ENCODE measurements around the gene OLIG3.

Gene OLIG3

DNA sequence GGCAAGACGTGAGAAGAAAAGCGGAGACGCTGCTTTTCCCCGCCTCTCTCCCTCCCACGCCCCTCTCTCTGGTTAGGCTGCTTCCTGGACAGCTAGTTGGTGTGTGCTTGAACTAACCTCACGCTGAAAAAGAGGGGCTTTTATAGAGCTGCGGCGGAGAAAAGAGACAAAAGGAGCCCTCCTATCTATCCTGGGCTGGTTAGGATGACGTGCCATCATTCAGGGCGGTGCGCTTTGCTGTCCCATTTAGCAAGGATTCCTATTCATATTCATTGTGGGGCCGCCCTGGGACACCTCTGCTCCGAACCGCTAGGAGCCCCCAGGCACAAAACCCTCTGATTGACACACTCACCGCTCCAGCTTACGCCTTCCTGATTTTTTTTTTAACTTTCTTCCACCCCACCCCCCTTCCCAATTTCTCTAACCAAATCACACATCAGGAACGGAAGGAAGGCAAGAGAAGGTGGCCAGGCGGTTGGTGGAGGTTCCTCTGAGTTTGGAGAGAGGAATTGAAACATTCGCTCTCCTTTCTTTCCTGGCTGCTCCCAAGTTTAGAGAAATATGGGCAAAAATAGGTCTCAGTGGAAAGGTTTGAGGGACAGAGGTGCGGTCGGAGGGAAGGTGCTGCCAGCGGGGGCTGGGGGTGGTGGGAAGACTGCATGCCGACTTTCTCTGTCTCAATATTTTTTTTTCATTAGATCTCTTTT lies at the start of gene OLIG3:
Gene OLIG3, minus strand, starts transcription at position 114 of the 707 bp plus-strand sequence. CDS start 224 bp downstream, outside the sequence.
- DNase-seq (ENCODE audit: low read depth), result no peak

DNA sequence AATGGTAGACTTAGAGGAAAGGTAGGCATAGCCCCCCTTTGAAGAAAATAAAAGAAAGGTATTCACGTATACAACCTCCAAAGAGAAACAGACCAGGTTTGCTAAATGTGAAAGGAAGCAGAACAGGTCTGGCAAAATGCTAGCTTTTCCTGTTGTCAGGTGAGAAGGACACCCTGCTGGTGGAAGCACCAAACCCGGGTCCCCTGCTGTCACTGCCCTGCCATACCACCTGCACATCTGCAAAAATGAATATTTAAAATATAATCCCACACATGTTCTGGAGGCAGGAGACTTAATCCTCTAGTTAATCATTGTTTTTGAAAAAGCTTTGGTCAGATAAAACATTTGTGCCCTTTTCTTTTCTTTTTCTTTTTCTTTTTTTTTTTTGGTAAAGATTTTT lies 48.9 kb upstream of the OLIG3 start:
- DNase-seq (ENCODE audit: low read depth), result no peak

DNA sequence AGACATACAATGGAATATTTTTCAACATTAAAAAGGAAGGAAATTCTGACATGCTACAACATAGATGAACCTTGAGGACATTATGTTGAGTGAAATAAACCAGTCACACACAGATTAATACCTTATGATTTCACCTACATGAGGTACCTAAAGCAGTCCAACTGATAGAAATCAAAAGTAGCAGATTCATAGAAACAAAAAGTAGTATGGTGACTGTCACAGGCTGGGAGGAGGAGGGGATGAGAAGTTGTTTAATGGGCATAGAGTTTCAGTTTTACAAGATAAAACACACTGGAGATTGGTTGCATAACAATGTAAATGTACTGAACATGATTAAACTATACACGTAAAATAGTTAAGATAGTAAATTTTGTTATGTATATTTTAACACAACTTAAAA lies 48.5 kb upstream of the OLIG3 start:
- no peak for DNase-seq (ENCODE audit: low read depth)

DNA sequence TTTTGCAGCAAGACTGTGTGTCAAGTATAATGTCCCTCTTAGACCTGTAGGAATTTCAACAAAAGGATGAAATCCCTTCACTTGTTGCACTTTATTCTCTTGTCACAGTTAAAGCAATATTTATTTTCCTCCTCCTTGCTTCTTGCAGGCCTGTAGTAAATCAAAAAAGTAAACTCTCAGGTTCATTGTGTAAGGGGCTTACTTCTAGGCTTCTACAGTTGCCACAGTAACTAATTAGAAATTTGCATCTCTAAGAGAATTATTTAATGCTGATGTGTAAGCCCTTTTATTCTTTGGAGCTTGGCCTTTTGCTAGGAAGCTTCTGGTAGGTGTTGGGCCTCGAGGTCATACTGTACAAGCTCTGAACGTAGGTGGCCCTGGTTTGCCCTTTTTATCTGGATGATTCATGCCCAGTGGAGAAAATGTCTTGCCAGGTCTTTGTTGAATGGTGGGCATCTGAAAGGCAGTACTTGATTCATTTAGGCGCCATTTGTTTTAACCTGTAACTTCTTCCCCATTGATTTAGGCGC lies 47.4 kb upstream of the OLIG3 start:
- no peak for DNase-seq (ENCODE audit: low read depth)

DNA sequence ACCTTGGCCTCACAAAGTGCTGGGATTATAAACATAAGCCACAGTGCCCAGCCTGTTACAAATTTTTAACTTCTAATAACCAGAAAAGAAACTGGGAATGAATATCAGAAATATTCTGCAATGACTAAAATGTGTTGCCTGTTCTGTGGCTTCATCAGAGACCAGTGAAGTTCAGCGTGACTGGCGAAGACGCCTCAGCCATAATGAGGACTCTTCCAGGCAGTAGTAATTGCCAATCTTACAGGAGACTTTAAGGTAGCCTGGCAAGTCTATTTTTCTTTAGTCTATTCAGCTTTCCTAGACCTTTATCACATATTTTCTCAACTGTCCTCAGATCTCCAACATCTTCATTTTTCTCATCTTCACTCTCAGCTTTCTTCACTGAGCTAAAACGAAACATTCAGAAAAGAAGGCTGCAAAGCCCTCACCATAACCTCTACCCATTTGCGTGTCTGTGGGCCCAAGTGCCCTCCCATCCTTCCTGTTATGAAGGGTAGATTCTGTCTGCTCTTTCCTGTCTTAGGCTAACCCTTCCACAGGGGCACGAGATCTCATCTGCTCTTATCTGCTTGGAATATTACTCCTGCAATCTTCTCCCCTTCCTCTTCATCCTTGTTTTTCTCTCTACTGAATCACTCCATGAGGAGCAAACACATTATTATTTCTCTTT lies 42.0 kb upstream of the OLIG3 start:
- DNase-seq (ENCODE audit: low read depth), result no peak

DNA sequence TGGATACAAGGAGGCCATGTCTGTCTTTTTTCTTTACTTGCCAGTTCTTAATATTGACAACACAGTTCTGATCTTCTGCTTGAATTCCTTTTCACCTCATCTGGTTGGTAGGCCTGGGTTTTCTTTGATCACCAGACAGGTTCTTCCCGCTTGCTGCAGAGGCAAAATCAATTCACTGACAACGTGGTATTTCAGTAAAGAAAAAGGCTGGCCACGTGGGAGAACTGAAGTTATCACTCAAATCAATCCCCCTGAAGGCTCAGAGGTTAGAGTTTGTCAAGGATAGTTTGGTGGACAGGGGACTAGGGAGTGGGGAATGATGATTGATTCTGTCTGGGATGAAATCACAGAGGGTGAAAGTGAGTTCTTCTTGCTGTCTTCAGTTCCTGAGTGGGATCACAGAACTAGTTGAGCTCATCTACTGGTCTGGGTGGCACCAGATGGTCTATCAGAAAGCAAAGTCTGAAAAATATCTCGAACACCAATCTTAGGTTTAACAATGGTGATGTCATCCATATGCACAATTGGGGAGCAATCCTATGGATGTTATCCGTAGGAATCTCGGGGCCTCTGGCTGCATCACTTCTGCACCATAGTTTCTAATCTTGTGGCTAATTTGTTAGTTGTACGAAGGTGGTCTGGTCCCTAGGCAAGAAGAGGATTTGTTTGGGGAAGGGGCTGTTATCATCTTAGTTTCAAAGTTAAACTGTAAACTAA lies 37.3 kb upstream of the OLIG3 start:
- DNase-seq (ENCODE audit: low read depth), result no peak

DNA sequence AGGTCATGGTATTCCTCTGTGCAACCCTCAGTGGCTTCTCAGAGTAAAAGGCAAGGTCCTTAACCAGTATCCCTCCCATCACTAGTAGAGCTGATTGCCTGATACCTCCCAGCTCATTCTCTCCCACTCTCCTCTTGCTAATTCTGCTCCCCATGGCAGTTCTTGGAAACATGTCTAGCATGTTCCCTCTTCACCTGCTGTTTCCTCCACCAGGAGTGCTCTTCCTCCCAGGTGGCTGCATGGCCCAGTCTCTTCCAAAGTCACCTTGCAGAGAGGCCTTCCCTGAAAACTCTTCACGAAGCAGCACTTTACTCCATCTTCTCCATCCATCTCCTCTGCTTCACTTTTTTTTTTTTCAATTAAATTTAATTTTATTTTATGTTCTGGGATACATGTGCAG lies 36.2 kb upstream of the OLIG3 start:
- no peak for DNase-seq (ENCODE audit: low read depth)

DNA sequence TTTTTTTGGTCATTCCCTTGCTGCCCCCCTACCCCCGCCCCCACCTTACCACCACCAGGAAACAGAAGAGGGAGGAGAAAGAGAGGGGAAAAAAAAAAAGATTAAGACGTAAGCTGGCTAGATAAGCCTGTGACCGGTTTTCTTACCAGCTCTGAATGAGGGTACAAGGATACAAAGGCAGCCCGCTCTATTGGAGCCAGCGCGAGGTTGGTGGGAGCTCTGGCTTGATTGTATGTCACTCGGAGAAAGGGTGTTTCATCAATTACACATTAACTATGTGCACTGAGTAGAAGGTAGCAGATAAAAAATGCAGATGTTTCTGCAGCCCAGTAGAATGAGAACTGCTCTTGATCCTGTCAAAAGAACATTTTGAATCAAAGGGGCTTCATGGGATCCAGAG lies 28.6 kb upstream of the OLIG3 start:
- no peak for DNase-seq (ENCODE audit: low read depth)

DNA sequence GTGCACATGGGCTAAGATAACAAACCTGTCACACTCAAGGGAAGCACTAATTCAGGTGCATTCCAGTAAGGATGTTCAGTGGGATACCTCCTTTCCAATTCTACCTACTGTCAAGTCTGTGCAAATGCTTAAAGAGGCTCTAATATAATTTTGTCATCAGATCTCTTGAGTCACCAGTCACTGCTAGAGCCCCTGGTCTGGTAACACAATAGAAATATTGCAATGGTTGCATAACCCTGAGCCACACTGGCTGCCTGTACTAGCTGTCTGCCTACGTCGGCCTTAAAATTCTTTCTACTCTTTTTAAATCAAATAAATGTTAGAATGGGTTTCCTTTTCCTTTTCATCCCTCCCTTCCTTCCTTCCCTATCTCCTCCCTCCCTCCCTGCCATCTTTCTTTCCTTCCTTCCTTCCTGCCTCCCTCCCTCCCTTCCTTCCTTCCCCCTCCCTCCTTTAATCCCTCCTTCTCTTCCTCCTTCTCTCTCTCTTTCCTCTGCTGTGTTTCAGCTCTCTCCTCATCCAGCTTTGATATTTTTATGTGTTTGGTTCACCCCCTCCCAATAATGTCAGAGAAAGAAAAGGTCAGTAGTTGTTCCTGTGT lies 28.1 kb upstream of the OLIG3 start:
- DNase-seq (ENCODE audit: low read depth), result no peak

DNA sequence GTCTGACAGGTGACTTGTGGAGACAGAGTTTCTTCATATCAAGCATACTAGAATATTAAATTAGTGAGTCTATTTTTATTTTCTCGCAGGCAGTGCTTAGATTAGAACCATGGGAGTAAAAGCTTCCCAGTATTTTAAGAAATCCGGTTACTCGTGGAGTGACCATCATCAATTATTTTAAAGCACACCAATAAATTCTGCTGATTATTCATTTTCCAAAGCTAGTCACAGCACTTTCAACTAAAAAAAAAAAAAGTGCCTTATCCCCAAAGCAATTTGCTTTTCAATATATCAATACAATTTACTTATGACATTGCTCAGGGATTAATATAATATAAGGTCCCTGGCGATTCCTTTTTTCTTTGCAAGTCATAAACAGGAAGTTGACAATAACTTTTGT lies 26.3 kb upstream of the OLIG3 start:
- DNase-seq (ENCODE audit: low read depth), result no peak

DNA sequence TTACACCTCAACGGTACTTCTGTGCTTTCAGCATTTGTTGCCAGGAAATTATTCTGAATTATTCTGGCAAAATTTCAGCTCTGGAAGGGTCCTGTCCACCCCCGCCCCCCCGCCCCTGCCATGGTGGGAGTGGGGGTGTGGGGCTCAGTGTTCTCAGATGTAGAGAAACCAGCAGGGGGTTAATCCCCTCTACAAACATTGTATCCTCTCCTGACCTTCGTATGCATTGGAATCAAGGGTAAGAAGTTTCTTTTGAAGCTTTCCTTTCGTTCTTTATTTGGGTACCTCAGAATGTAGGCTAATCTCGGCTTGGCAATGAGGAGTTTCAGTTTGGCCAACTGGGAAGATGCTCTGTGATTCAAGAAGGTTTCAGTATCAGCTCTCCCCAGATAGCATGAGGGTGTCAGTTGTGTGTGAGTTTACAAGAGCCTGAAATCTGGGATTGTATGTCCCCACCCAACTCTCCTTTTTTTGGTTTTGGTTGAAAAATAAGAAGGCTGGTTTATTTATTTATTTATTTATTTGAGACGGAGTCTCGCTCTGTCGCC lies 25.5 kb upstream of the OLIG3 start:
- no peak for DNase-seq (ENCODE audit: low read depth)

DNA sequence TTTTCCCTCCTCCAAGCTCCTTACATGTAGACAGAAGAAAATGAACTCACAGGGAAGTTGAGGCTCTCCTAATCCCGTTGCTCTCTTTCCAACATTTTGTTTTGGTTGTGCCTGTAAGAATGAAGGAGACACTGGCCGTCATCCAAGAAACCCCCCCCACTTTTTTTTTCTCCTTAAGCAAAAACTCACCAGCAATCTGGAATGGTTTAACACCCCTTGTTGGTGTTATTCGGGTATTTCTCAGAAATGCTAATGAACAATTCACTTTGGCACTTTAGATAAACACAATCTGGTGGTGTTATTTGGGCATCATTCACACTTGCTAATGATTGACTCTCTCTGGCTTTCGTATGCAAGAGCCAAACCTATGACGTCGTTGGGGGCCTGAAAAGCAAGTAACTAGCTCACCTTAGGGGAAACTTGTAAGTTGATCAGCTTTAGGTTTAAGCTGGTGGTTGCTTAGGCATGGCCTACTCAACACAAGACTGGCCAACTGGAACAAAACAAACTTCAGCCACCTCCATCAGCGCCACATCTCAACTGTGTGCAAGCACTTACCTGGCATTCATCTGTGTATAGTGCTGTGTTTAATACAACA lies 24.3 kb upstream of the OLIG3 start:
- no peak for DNase-seq (ENCODE audit: low read depth)

DNA sequence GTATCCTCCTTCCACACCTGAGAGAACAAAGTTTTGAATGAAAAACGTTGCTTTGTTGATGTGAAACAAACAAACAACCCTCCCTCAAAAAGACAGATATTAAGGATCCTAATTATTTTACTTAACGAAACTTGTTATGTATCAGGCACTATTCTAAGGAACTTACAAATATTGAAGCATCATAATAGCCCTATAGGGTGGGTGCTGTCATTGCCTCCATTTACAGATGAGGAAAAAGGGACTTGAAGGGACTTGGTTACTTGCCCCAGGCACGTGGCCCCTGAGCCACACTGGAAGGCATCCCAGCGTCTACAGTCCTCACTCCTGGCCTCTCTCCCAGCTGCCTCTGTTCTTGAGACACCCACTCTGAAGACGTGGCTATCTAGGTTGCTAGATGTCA lies 20.2 kb upstream of the OLIG3 start:
- no peak for DNase-seq (ENCODE audit: low read depth)

DNA sequence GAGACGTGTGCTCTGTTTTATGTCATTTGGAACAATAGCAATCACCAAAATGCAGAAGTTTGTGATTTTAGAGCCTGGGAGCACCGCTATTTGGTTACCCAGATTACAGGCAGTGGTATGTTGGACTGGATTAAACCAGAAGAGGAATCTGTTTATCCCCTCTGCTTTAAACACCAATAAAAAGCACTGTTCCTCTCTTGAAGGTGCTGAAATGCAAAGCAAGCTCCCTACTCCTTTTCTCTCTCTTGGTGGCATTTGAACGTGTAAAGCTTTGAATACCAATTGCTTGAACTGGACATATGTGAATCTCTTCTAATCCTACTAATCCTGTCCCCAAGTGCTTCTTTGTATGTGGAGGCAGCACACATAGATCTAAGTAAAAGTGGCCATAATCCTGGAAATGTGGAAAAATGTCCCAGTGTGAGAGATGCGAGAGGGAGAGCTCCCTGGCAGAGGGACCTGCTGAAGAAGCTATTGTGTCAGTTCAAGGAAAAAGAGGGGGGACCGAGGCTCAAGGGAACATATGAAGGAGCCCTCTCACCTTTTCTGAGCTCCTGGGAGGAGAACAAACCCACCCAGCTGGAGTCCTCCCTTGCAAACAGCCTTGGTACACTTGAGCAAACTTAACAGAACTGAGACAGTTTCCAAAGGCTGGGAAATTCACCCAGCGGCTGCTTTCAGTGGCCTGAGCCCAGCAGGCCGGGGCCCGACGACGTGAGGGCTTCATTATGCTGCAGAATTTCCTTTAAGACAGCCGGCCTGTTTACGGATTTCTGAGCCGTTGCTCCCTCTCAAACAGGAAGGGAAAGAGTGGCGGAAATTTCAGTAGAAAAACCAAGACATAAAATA lies 18.8 kb upstream of the OLIG3 start:
- no peak for DNase-seq (ENCODE audit: low read depth)

DNA sequence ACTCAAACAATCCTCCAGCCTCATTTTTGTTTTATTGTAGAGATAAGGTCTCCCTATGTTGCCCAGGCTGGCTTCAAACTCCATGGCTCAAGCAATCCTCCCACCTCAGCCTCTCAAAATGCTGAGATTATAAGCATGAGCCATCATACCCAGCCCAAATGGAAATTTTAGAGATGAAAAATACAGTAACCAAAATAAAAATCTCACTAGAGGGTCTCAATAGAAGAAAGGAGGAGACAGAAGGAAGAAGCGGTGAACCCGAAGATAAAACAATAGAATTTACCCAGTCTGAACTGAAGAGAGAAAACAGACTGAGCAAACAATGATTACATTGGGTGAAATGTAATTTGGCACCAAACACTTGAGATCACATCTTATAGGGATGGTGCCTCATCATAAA lies 16.7 kb upstream of the OLIG3 start:
- DNase-seq (ENCODE audit: low read depth), result no peak

DNA sequence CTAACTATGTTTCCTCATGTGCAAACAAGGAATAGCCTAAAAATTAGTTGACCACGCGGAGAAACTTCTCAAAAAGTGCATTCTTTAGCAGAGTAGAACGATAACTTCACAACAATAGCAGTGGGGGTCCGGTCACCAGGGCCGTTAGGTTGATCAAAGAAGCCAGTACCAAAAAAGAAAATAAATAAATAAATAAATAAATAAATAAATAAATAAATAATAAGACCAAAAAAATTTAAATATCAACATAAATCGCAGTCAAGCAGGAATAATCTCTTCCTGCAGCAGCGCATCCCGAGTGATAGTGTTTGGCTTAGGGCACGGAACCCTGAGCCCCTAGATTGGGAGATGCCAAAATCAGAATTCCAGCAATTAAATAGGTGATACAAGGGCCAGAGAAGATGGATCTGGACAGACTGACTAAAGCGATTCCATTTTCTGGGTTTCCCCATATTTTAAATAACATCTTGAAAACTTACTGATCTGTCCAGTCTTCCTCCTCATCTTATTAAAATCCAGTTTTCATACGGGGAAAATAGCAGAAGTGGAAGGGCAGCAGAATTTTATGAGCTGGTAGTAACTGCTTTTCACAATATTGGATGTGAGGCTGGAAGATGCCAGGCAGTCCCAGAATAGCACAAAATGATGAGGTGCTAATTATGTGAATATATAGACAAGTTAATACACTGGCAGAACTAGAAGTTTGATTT lies 4.4 kb upstream of the OLIG3 start:
- DNase-seq (ENCODE audit: low read depth), result no peak

DNA sequence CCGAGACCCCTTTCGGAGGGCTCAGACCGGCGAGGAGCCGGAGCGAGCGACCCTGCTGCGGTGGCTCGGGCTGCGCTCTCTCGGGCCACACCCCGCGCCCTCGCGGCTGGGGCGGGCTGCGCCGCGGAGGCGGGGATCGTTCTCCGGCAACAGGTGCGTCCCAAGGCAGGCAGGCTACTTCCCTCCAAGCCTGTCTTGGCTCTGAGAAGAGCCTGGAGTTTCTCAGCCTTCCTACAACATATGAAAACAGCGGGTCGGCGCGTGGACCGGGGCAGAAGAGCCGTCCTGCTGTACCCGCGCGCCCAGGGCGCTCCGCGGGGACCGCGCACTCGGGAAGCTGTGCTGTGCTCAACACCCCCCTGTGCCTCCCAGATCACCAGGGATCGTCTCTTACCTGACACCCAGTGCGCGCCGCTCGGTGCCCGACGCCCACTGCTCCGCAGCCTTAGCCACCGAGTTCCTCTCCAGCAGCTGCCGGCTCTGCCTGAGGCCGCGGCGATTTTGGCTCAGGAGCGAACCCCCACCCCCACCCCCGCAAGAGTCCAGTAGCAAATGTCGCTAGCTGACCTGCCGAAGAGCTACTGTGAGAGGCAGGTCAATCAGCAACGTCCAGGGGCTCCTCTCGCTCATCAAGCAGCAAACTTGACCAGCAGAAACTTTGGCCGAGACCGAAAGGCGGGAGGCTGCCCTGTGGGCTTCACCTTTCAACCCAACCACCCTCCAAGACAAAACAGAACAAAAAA lies 3.7 kb upstream of the OLIG3 start:
- no peak for DNase-seq (ENCODE audit: low read depth)

DNA sequence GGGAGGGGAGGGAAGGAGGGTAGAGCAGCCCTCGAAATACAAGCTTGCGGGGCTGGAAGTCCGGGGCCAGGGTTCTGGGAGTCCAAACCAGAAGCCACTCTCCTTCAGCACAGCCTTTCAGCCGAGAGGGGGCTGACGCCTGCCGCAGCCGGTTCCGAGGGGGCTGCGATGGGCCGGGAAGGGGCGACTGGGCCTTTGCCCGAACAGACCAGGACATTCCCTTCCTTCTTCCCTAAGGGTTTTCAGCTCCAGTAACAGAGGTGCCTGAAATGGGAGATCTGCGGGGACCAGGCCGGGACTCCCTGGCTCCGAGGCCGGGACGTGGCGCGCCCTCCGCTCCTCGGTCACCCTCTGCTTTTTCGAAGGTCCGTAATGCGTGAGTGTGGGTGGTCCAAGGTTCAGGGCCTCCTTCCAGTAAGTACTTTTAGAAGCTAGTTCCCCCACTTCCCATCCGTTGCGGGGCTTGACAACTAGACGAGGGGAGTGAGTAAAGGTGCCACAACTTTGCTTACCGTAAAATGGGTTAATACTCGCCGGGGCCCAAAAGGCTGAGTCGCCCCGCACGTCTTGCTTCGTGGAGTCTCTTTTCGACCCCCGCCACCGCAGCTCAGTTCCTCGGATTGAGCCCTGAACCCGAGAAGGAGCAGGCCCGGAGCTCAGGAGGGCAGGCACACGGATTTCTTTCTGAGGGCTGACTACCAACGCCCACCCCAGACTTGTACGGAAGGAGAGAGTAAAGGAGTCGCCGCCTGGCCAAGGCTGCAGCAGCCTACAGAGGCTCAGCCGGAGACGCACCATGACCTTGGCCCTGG lies 2.9 kb upstream of the OLIG3 start:
- no peak for DNase-seq (ENCODE audit: low read depth)

DNA sequence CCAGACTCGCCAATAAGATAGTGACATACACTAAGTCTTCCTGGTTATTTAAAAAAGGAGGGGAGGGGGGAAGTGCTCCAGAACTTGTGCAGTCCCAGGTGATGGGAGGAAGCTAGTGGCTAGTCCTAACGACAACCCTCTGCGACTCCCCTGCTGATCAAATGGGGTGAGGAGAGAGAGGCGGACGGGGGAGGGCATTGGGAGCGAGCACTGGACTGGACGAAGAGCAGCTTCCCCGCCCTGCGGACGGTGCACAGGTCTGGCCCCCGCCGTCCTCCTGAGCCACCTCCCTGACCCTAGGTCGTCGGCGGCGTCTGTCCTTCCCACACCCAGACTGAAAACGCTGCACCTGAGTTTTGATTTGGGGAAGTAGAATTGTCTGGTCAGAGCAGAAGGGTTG lies 2.2 kb upstream of the OLIG3 start:
- DNase-seq (ENCODE audit: low read depth), result no peak
